ENCODE measurements around the gene DNAH10. TPM values are rescaled to one million over a fixed set of nuclear protein-coding genes. Genes with fewer than 3 reads are reported as not detected.

Gene DNAH10
- total RNA-seq, 1 donor from 2014 or later, result 0.54 TPM

- Histone ChIP-seq H3K9me3 (ENCODE audit: insufficient read depth, low read depth, low read length) (no peaks in the 10 kb centered on the region), H3K4me3 (ENCODE audit: insufficient read depth, low read depth, low read length) (no peak overlapping the region), H3K4me2 (ENCODE audit: low read length) (no peak overlapping the region), H4K20me1 (ENCODE audit: insufficient read depth, low read length) (no peaks in the 10 kb centered on the region), H3K4me1 (ENCODE audit: insufficient read depth, low read length) (no peaks in the 10 kb centered on the region), H3K36me3 (ENCODE audit: insufficient read depth, low read length) (no peaks in the 10 kb centered on the region), H3K9ac (ENCODE audit: low read length) (no peak overlapping the region), H2AFZ (ENCODE audit: low read depth, low read length) (no peak overlapping the region), H3K27me3 (ENCODE audit: insufficient read depth, low read length) (peaks cover 15% of the 10 kb centered on the region), H3K79me2 (ENCODE audit: insufficient read depth, low read length) (no peaks in the 10 kb centered on the region), H3K27ac (ENCODE audit: low read depth, low read length) (no peak overlapping the region)
- no peak overlapping the region for H3K27ac Mint-ChIP-seq (ENCODE audit: unreplicated experiment)
- peaks cover 11% of the 10 kb centered on the region for H3K9me3 Mint-ChIP-seq (ENCODE audit: unreplicated experiment)
- H3K4me3 Mint-ChIP-seq (ENCODE audit: unreplicated experiment), result no peak overlapping the region
- DNase-seq (ENCODE audit: low read depth), result no peak
- peaks cover 48% of the 10 kb centered on the region for H3K27me3 Mint-ChIP-seq (ENCODE audit: low read depth, unreplicated experiment)
- H3K36me3 Mint-ChIP-seq (ENCODE audit: low read depth, unreplicated experiment), result peaks cover 2% of the 10 kb centered on the region
- H3K4me1 Mint-ChIP-seq (ENCODE audit: low read depth, unreplicated experiment), result no peaks in the 10 kb centered on the region
- FAIRE-seq, result no peak
- TF ChIP-seq CTCF (IDR thresholded peaks at IDR 0.05; ENCODE audit: insufficient read depth, low read depth, low read length) (no peak), EZH2 (IDR thresholded peaks at IDR 0.05; ENCODE audit: insufficient read depth, low read length) (no peak)
Observed at GRCh38 chr12:123850246-123851134, 88.4 kb downstream of the DNAH10 start.

- H3K27me3 Mint-ChIP-seq (ENCODE audit: low read depth, unreplicated experiment), result peaks cover 34% of the 10 kb centered on the region
- H3K36me3 ChIP-seq (ENCODE audit: insufficient read depth, low read length), result no peaks in the 10 kb centered on the region
- DNase-seq (ENCODE audit: low read depth) (no peak), FAIRE-seq (no peak)
- H3K4me3 Mint-ChIP-seq (ENCODE audit: unreplicated experiment), result no peak overlapping the region
- H3K9me3 Mint-ChIP-seq (ENCODE audit: unreplicated experiment), result no peaks in the 10 kb centered on the region
- H3K27ac Mint-ChIP-seq (ENCODE audit: unreplicated experiment), result no peak overlapping the region
- H3K4me1 Mint-ChIP-seq (ENCODE audit: low read depth, unreplicated experiment), result no peaks in the 10 kb centered on the region
- H3K9me3 ChIP-seq (ENCODE audit: insufficient read depth, low read depth, low read length), result no peaks in the 10 kb centered on the region
- peaks cover 2% of the 10 kb centered on the region for H3K36me3 Mint-ChIP-seq (ENCODE audit: low read depth, unreplicated experiment)
- H3K4me2 ChIP-seq (ENCODE audit: low read length), result no peak overlapping the region
- peaks cover 15% of the 10 kb centered on the region for H3K27me3 ChIP-seq (ENCODE audit: insufficient read depth, low read length)
- no peaks in the 10 kb centered on the region for H3K4me1 ChIP-seq (ENCODE audit: insufficient read depth, low read length)
- H3K4me3 ChIP-seq (ENCODE audit: insufficient read depth, low read depth, low read length), result no peak overlapping the region
- no peak overlapping the region for H3K27ac ChIP-seq (ENCODE audit: low read depth, low read length)
- no peaks in the 10 kb centered on the region for H3K79me2 ChIP-seq (ENCODE audit: insufficient read depth, low read length)
- H3K9ac ChIP-seq (ENCODE audit: low read length), result no peak overlapping the region
- TF ChIP-seq EZH2 (IDR thresholded peaks at IDR 0.05; ENCODE audit: insufficient read depth, low read length) (no peak), CTCF (IDR thresholded peaks at IDR 0.05; ENCODE audit: insufficient read depth, low read depth, low read length) (no peak)
- H2AFZ ChIP-seq (ENCODE audit: low read depth, low read length), result no peak overlapping the region
- no peaks in the 10 kb centered on the region for H4K20me1 ChIP-seq (ENCODE audit: insufficient read depth, low read length)
Observed at GRCh38 chr12:123853396-123854070, 91.4 kb downstream of the DNAH10 start.

Data from astrocyte (in vitro differentiated cells and primary cell).